OCI-LY3 (cell line): Measurements from ENCODE around the gene CFAP58.

ENCODE experiments used
- EZH2phosphoT487 ChIP-seq: fragments of 200-600 bp; shearing (Covaris generic); IDR thresholded peaks from 2 replicates; pipeline ENCODE4 v1.6.1; 2018; ENCODE audit warnings: antibody characterized with exemption, mixed run types, low read depth
- TF ChIP-seq, protein P1 (sequence below): fragments of 200-600, 300-600 bp; sonication (generic); IDR thresholded peaks from 2 replicates; pipeline ENCODE4 v1.5.1; 2014; ENCODE audit warnings: antibody characterized with exemption, low read length, low read depth

DNA sequence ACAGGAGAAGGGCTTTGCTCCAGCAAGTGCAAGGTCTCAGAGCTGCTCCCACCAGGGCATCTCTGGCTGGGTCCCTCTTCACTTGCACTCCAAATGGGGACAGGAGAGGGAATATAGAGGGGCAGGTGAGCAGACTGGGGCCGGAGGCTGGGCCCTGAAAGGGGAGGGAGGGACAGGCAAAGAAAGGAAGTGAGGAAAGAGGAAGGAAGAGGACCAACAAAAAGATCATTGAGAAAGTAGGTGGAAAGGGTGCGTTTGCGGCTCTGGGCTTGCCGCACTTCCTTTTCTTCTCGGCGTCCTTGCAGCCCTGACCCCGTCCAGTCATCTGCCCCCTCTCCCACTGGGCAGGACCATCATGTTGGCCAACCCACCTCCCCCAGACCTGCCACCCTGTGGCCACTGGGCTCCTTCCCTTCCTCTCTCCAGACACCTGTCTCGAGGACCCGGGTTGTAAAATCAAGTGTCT lies 29.4 kb upstream of the CFAP58 start:
- TF ChIP-seq, protein P1, sequence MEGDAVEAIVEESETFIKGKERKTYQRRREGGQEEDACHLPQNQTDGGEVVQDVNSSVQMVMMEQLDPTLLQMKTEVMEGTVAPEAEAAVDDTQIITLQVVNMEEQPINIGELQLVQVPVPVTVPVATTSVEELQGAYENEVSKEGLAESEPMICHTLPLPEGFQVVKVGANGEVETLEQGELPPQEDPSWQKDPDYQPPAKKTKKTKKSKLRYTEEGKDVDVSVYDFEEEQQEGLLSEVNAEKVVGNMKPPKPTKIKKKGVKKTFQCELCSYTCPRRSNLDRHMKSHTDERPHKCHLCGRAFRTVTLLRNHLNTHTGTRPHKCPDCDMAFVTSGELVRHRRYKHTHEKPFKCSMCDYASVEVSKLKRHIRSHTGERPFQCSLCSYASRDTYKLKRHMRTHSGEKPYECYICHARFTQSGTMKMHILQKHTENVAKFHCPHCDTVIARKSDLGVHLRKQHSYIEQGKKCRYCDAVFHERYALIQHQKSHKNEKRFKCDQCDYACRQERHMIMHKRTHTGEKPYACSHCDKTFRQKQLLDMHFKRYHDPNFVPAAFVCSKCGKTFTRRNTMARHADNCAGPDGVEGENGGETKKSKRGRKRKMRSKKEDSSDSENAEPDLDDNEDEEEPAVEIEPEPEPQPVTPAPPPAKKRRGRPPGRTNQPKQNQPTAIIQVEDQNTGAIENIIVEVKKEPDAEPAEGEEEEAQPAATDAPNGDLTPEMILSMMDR = no peak
- no peak for TF ChIP-seq EZH2phosphoT487
